GM23338 (cell line): ENCODE measurements around the gene PLXNA2. TPM values are rescaled to one million over a fixed set of nuclear protein-coding genes. Genes with fewer than 3 reads are reported as not detected.

ENCODE experiments used
- ATAC-seq: fragments of 200-7000 bp; cut with Tn5 transposase; 3 replicates; pipeline ENCODE4 v1.9.1; 2020
- DNase-seq: peaks from one replicate; pipeline ENCODE4 v3.0.0-alpha.2; 2015; ENCODE audit warnings: low spot score
- H2AFZ ChIP-seq: fragments of 200-600 bp; sonication (generic); 2 replicates; pipeline ENCODE4 v1.8.0; 2016; ENCODE audit warnings: antibody characterized with exemption, mild to moderate bottlenecking, moderate library complexity
- H3F3A ChIP-seq: fragments of 200-600 bp; sonication (generic); replicated peaks from 2 replicates; pipeline ENCODE4 v1.8.0; 2017; ENCODE audit warnings: antibody characterized with exemption, mixed run types, low read depth
- H3K27ac ChIP-seq: fragments of 200-600 bp; sonication (generic); 2 replicates; pipeline ENCODE4 v1.6.1; 2016; ENCODE audit warnings: low read depth
- H3K27me3 ChIP-seq: fragments of 200-600 bp; sonication (generic); 2 replicates; pipeline ENCODE4 v1.8.0; 2016; ENCODE audit warnings: mild to moderate bottlenecking, mixed run types, moderate library complexity; ENCODE audit not compliant: insufficient read depth
- H3K36me3 ChIP-seq: fragments of 200-600 bp; sonication (generic); 2 replicates; pipeline ENCODE4 v1.8.0; 2016; ENCODE audit warnings: mild to moderate bottlenecking; ENCODE audit not compliant: insufficient read depth
- H3K4me1 ChIP-seq: fragments of 200-600 bp; sonication (generic); 2 replicates; pipeline ENCODE4 v1.8.0; 2016; ENCODE audit warnings: mild to moderate bottlenecking, moderate library complexity; ENCODE audit not compliant: insufficient read depth
- H3K4me2 ChIP-seq: fragments of 200-600 bp; sonication (generic); 2 replicates; pipeline ENCODE4 v1.7.1; 2017; ENCODE audit warnings: mixed run types
- H3K4me3 ChIP-seq: fragments of 200-600 bp; sonication (generic); 2 replicates; pipeline ENCODE4 v1.6.1; 2016; ENCODE audit warnings: mixed run types
- H3K79me2 ChIP-seq: fragments of 200-600 bp; sonication (generic); replicated peaks from 2 replicates; pipeline ENCODE4 v1.8.0; 2017; ENCODE audit warnings: mild to moderate bottlenecking; ENCODE audit not compliant: insufficient read depth
- H3K9me2 ChIP-seq: fragments of 200-600 bp; sonication (generic); 2 replicates; pipeline ENCODE4 v1.8.0; 2017; ENCODE audit not compliant: insufficient read depth
- H4K20me1 ChIP-seq: fragments of 200-600 bp; sonication (generic); replicated peaks from 2 replicates; pipeline ENCODE4 v1.8.0; 2017; ENCODE audit warnings: mild to moderate bottlenecking; ENCODE audit not compliant: insufficient read depth
- H3K27ac Mint-ChIP-seq: 2 replicates; pipeline ENCODE4 v1.8.0; 2020; ENCODE audit warnings: inconsistent platforms, mild to moderate bottlenecking, moderate library complexity, mixed read lengths
- H3K27me3 Mint-ChIP-seq: 3 replicates; pipeline ENCODE4 v1.8.0; 2022; ENCODE audit warnings: low read depth, mild to moderate bottlenecking, moderate library complexity, mixed read lengths, inconsistent platforms; ENCODE audit not compliant: insufficient read depth, poor library complexity
- H3K36me3 Mint-ChIP-seq: 3 replicates; pipeline ENCODE4 v1.8.0; 2021; ENCODE audit warnings: low read depth, mild to moderate bottlenecking, inconsistent platforms, moderate library complexity, mixed read lengths
- H3K4me1 Mint-ChIP-seq: 3 replicates; pipeline ENCODE4 v1.8.0; 2020; ENCODE audit warnings: mild to moderate bottlenecking, inconsistent platforms, mixed read lengths
- H3K4me3 Mint-ChIP-seq: 3 replicates; pipeline ENCODE4 v1.8.0; 2021; ENCODE audit warnings: moderate library complexity, mild to moderate bottlenecking, inconsistent platforms, mixed read lengths
- H3K9me3 Mint-ChIP-seq: 3 replicates; pipeline ENCODE4 v1.8.0; 2020; ENCODE audit warnings: moderate library complexity, mild to moderate bottlenecking, inconsistent platforms, mixed read lengths
- CREB1 ChIP-seq: fragments of 250-450 bp; sonication (Bioruptor Pico); IDR thresholded peaks from 2 replicates; pipeline ENCODE4 v1.5.0; 2020; ENCODE audit warnings: low read depth, mild to moderate bottlenecking, moderate library complexity
- EZH2 ChIP-seq: fragments of 200-600 bp; sonication (generic); IDR thresholded peaks from one replicate; pipeline ENCODE4 v1.8.0; 2017; ENCODE audit warnings: antibody characterized with exemption, mild to moderate bottlenecking, low read depth; ENCODE audit not compliant: unreplicated experiment
- EZH2phosphoT487 ChIP-seq: fragments of 200-600 bp; sonication (generic); IDR thresholded peaks from one replicate; pipeline ENCODE4 v1.8.1; 2018; ENCODE audit warnings: antibody characterized with exemption; ENCODE audit not compliant: unreplicated experiment
- JUNB ChIP-seq: IDR thresholded peaks from one replicate; pipeline ENCODE4 v1.6.1; 2016; ENCODE audit warnings: antibody characterized with exemption; ENCODE audit not compliant: unreplicated experiment
- POLR2AphosphoS5 ChIP-seq: IDR thresholded peaks from 2 replicates; pipeline ENCODE4 v1.6.1; 2016; ENCODE audit warnings: antibody characterized with exemption, low read depth
- STAT1 ChIP-seq: IDR thresholded peaks from one replicate; pipeline ENCODE4 v1.6.1; 2016; ENCODE audit warnings: antibody characterized with exemption; ENCODE audit not compliant: unreplicated experiment
- ZNF114 ChIP-seq: fragments of 250-450 bp; sonication (Bioruptor Pico); IDR thresholded peaks from 2 replicates; pipeline ENCODE4 v1.5.0; 2020; ENCODE audit warnings: mild to moderate bottlenecking, moderate library complexity
- ZNF331 ChIP-seq: fragments of 250-450 bp; sonication (Bioruptor Pico); IDR thresholded peaks from 2 replicates; pipeline ENCODE4 v1.5.0; 2020; ENCODE audit warnings: low read depth, mild to moderate bottlenecking, moderate library complexity
- ZNF462 ChIP-seq: fragments of 250-450 bp; sonication (Bioruptor Pico); IDR thresholded peaks from 2 replicates; pipeline ENCODE4 v1.5.0; 2020; ENCODE audit warnings: mild to moderate bottlenecking, moderate library complexity
- polyA plus RNA-seq: library from polyadenylated mRNA; unstranded; fragments of >200 nt; fragmentation: Nextera tagmentation; extraction: Ambion mirVana; gene quantifications from 2 replicates; pipeline ENCODE4 v1.2.1, GENCODE V29; 2016
- total RNA-seq: library from RNA; depleted of rRNA; stranded (reverse); fragments of >200 nt; shearing (Covaris generic); gene quantifications from 2 replicates; pipeline ENCODE4 v1.2.3, GENCODE V29; 2014
- TF ChIP-seq, protein P1 (sequence below): IDR thresholded peaks from one replicate; pipeline ENCODE4 v1.6.1; 2018; ENCODE audit warnings: antibody characterized with exemption; ENCODE audit not compliant: unreplicated experiment

Gene PLXNA2
- total and polyA plus RNA-seq, 2 experiments from 2014 or later = 0.40 to 1.8 TPM

DNA sequence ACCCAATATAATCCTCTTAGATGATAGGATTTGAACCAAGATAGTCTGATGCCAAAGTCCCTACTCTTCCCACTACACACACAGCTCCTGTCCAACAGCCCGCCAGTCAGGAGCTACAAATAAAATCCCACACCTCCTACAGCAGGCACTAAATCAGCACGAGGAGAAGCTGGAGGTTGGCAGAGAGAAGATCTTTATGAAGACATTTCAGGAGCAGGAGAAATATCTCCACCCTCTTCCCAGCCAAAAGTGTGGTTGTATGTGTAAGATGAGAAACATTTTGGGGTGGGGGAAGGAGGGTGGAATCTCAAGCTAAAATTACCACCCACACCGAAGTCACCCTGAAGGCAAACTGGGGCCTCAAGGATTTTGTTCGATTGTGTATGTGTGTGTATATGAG lies 54.5 kb downstream of the PLXNA2 start (continued):
- TF ChIP-seq ZNF462 (CRISPR knock-in tag) = no peak
- TF ChIP-seq EZH2phosphoT487 = no peak

- H3K27me3 ChIP-seq = no peaks in the 10 kb centered on the region
- Mint-ChIP-seq H3K27ac (no peak overlapping the region), H3K4me1 (no peaks in the 10 kb centered on the region), H3K4me3 (no peak overlapping the region), H3K36me3 (no peaks in the 10 kb centered on the region), H3K9me3 (no peaks in the 10 kb centered on the region), H3K27me3 (no peaks in the 10 kb centered on the region)
- no peak overlapping the region for H3K27ac ChIP-seq
- no peak overlapping the region for H3K4me3 ChIP-seq
- no peaks in the 10 kb centered on the region for H3K4me1 ChIP-seq
- H2AFZ ChIP-seq = no peak overlapping the region
- no peak overlapping the region for H3K4me2 ChIP-seq
- H3K9me2 ChIP-seq = no peaks in the 10 kb centered on the region
- no peak for DNase-seq
- H3K79me2 ChIP-seq = no peaks in the 10 kb centered on the region
- no peaks in the 10 kb centered on the region for H4K20me1 ChIP-seq
- no peak for ATAC-seq
- H3F3A ChIP-seq = no peaks in the 10 kb centered on the region
- no peaks in the 10 kb centered on the region for H3K36me3 ChIP-seq
- TF ChIP-seq POLR2AphosphoS5 (no peak), EZH2phosphoT487 (no peak), STAT1 (no peak), CREB1 (CRISPR knock-in tag) (no peak), ZNF114 (CRISPR knock-in tag) (no peak), EZH2 (no peak), JUNB (no peak), ZNF331 (CRISPR knock-in tag) (no peak)
- TF ChIP-seq, protein P1, sequence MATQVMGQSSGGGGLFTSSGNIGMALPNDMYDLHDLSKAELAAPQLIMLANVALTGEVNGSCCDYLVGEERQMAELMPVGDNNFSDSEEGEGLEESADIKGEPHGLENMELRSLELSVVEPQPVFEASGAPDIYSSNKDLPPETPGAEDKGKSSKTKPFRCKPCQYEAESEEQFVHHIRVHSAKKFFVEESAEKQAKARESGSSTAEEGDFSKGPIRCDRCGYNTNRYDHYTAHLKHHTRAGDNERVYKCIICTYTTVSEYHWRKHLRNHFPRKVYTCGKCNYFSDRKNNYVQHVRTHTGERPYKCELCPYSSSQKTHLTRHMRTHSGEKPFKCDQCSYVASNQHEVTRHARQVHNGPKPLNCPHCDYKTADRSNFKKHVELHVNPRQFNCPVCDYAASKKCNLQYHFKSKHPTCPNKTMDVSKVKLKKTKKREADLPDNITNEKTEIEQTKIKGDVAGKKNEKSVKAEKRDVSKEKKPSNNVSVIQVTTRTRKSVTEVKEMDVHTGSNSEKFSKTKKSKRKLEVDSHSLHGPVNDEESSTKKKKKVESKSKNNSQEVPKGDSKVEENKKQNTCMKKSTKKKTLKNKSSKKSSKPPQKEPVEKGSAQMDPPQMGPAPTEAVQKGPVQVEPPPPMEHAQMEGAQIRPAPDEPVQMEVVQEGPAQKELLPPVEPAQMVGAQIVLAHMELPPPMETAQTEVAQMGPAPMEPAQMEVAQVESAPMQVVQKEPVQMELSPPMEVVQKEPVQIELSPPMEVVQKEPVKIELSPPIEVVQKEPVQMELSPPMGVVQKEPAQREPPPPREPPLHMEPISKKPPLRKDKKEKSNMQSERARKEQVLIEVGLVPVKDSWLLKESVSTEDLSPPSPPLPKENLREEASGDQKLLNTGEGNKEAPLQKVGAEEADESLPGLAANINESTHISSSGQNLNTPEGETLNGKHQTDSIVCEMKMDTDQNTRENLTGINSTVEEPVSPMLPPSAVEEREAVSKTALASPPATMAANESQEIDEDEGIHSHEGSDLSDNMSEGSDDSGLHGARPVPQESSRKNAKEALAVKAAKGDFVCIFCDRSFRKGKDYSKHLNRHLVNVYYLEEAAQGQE = no peak
Measured at GRCh38 chr1:208189183-208189582, 55.0 kb downstream of the PLXNA2 start.
